ENCODE measurements around the gene ACTN4.

ACTN4 gene

GRCh38 chr19:38726284-38726673 is 78.8 kb downstream of the ACTN4 start:
- DNase-seq, result no peak

GRCh38 chr19:38726761-38727301 is 79.4 kb downstream of the ACTN4 start:
- peak; percentile 37 for DNase-seq

GRCh38 chr19:38727306-38727867 is 79.9 kb downstream of the ACTN4 start:
- no peak for DNase-seq

- DNase-seq, result no peak
Measured at GRCh38 chr19:38727868-38728660, 80.6 kb downstream of the ACTN4 start.

GRCh38 chr19:38728752-38729541 is 81.5 kb downstream of the ACTN4 start:
- DNase-seq, result no peak

- peak; percentile 53 for DNase-seq
Measured at GRCh38 chr19:38729653-38730469, 82.4 kb downstream of the ACTN4 start.

GRCh38 chr19:38730470-38730730 is 83.0 kb downstream of the ACTN4 start:
- no peak for DNase-seq

GRCh38 chr19:38730731-38731589 is 83.5 kb downstream of the ACTN4 start:
- DNase-seq, result no peak

GRCh38 chr19:38731654-38732301 is 84.3 kb downstream of the ACTN4 start:
- DNase-seq, result no peak

GRCh38 chr19:38733241-38733492 is 85.7 kb downstream of the ACTN4 start:
- DNase-seq, result no peak

GRCh38 chr19:38733493-38734175 is 86.2 kb downstream of the ACTN4 start:
- no peak for DNase-seq

- no peak for DNase-seq
Measured at GRCh38 chr19:38734176-38734425, 86.7 kb downstream of the ACTN4 start.

GRCh38 chr19:38734426-38735256 is 87.2 kb downstream of the ACTN4 start:
- DNase-seq, result no peak

GRCh38 chr19:38735257-38735686 is 87.8 kb downstream of the ACTN4 start:
- no peak for DNase-seq

GRCh38 chr19:38736036-38736412 is 88.6 kb downstream of the ACTN4 start:
- DNase-seq, result peak; percentile 58

GRCh38 chr19:38736413-38737280 is 89.2 kb downstream of the ACTN4 start:
- DNase-seq, result no peak

GRCh38 chr19:38737281-38737865 is 89.9 kb downstream of the ACTN4 start:
- DNase-seq, result no peak

- no peak for DNase-seq
Measured at GRCh38 chr19:38737921-38738737, 90.7 kb downstream of the ACTN4 start.
